Measurements from ENCODE around the gene NUDT4. TPM values are rescaled to one million over a fixed set of nuclear protein-coding genes. Genes with fewer than 3 reads are reported as not detected.

Gene NUDT4
- total RNA-seq, 1 experiment from 2014 or later, result 93.8 TPM

DNA sequence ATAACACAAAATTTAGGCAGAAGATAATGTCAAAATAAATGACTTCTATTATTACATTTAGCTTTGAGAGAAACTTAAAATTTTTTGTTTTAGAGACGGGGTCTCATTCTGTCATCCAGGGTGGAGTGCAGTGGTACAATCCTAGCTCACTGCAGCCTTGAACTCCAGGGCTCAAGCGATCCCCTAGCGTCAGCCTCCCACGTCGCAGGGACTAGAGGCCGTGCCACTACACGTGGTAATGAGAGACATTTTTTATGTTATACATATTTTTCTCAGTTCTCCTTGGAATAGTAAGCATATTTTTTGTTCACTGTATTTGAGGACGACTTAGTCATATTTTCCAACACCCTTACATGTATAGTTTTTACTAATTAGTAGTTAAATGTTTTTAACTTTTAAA lies 21.5 kb upstream of the NUDT4 start:
- TF ChIP-seq, protein P1, sequence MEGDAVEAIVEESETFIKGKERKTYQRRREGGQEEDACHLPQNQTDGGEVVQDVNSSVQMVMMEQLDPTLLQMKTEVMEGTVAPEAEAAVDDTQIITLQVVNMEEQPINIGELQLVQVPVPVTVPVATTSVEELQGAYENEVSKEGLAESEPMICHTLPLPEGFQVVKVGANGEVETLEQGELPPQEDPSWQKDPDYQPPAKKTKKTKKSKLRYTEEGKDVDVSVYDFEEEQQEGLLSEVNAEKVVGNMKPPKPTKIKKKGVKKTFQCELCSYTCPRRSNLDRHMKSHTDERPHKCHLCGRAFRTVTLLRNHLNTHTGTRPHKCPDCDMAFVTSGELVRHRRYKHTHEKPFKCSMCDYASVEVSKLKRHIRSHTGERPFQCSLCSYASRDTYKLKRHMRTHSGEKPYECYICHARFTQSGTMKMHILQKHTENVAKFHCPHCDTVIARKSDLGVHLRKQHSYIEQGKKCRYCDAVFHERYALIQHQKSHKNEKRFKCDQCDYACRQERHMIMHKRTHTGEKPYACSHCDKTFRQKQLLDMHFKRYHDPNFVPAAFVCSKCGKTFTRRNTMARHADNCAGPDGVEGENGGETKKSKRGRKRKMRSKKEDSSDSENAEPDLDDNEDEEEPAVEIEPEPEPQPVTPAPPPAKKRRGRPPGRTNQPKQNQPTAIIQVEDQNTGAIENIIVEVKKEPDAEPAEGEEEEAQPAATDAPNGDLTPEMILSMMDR (conservative IDR thresholded peaks at IDR 0.05; ENCODE audit: low read depth, low read length), result no peak
- TF ChIP-seq EZH2 (IDR thresholded peaks at IDR 0.05; ENCODE audit: borderline replicate concordance, low read depth, low read length, poor library complexity, severe bottlenecking), result no peak
- ChIA-PET CTCF (no interaction called here), POLR2A (ENCODE audit: low non-redundant PET) (no interaction called here)
- H3K4me3 ChIP-seq (ENCODE audit: low read depth, low read length, poor library complexity, severe bottlenecking), result no peak overlapping the region
- no peak overlapping the region for H3K27ac ChIP-seq (ENCODE audit: low read depth, low read length, poor library complexity, severe bottlenecking)
- DNase-seq (ENCODE audit: low spot score), result no peak
- H3K9me3 ChIP-seq (ENCODE audit: low read depth, low read length, poor library complexity, severe bottlenecking), result no peaks in the 10 kb centered on the region
- intact Hi-C loops (cut with micrococcal nuclease; ENCODE audit: unreplicated experiment), result no loop called here
- H3K4me1 ChIP-seq (ENCODE audit: insufficient read depth, low read length, poor library complexity, severe bottlenecking), result no peaks in the 10 kb centered on the region
- no peaks in the 10 kb centered on the region for H3K36me3 ChIP-seq (ENCODE audit: insufficient read depth, low read length, poor library complexity, severe bottlenecking)
- BruUV-seq (replicated peaks), result no TSS peak
- H3K27me3 ChIP-seq (replicated peaks; ENCODE audit: insufficient read depth, low read depth, low read length, poor library complexity), result no peaks in the 10 kb centered on the region

DNA sequence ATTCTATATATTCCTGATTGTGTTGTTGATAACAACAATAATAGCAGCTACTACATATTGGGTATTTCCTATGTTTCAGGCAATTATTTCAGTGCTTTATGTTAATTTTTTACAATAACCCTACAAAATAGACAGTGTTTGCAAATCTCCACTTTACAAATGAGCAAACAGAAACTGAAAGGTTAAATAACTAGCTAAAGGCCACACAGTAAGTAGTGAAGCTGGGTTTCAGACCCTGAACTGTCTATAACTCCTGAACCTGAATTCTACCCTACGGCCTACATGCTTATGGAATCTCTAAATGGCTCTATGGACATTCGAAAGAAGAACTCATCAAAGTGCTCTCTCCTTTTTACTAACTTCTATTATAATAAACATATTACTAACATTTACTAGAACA lies 19.7 kb upstream of the NUDT4 start:
- Histone ChIP-seq H3K27ac (ENCODE audit: low read depth, low read length, poor library complexity, severe bottlenecking) (no peak overlapping the region), H3K36me3 (ENCODE audit: insufficient read depth, low read length, poor library complexity, severe bottlenecking) (no peaks in the 10 kb centered on the region), H3K9me3 (ENCODE audit: low read depth, low read length, poor library complexity, severe bottlenecking) (no peaks in the 10 kb centered on the region), H3K4me1 (ENCODE audit: insufficient read depth, low read length, poor library complexity, severe bottlenecking) (no peaks in the 10 kb centered on the region), H3K27me3 (replicated peaks; ENCODE audit: insufficient read depth, low read depth, low read length, poor library complexity) (no peaks in the 10 kb centered on the region), H3K4me3 (ENCODE audit: low read depth, low read length, poor library complexity, severe bottlenecking) (no peak overlapping the region)
- ChIA-PET CTCF (no interaction called here), POLR2A (ENCODE audit: low non-redundant PET) (no interaction called here)
- DNase-seq (ENCODE audit: low spot score), result no peak
- BruUV-seq (replicated peaks), result no TSS peak
- TF ChIP-seq EZH2 (IDR thresholded peaks at IDR 0.05; ENCODE audit: borderline replicate concordance, low read depth, low read length, poor library complexity, severe bottlenecking), result no peak
- TF ChIP-seq, protein P1 (conservative IDR thresholded peaks at IDR 0.05; ENCODE audit: low read depth, low read length), result no peak
- intact Hi-C loops (cut with micrococcal nuclease; ENCODE audit: unreplicated experiment), result no loop called here

DNA sequence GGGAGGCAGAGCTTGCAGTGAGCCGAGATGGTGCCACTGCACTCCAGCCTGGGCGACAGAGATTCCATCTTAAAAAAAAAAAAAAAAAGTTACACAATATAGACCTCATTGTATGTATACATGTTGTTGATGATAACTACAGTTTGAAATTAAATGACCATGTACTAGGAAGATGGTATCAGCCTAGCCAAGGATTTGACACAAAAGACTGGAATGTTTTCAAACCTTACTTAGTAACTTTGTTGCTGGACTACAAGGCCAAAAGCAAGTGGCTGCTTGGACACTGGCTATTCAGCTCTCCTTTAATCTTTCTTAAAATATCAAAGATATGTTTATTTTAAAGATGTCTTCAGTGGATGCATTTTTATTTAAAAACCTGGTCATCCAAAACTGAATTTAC lies 18.9 kb upstream of the NUDT4 start:
- H3K36me3 ChIP-seq (ENCODE audit: insufficient read depth, low read length, poor library complexity, severe bottlenecking), result no peaks in the 10 kb centered on the region
- CTCF ChIA-PET, result no interaction called here
- BruUV-seq (replicated peaks), result no TSS peak
- no peaks in the 10 kb centered on the region for H3K27me3 ChIP-seq (replicated peaks; ENCODE audit: insufficient read depth, low read depth, low read length, poor library complexity)
- intact Hi-C loops (cut with micrococcal nuclease; ENCODE audit: unreplicated experiment), result no loop called here
- H3K4me3 ChIP-seq (ENCODE audit: low read depth, low read length, poor library complexity, severe bottlenecking), result no peak overlapping the region
- no peaks in the 10 kb centered on the region for H3K4me1 ChIP-seq (ENCODE audit: insufficient read depth, low read length, poor library complexity, severe bottlenecking)
- H3K27ac ChIP-seq (ENCODE audit: low read depth, low read length, poor library complexity, severe bottlenecking), result no peak overlapping the region
- TF ChIP-seq EZH2 (IDR thresholded peaks at IDR 0.05; ENCODE audit: borderline replicate concordance, low read depth, low read length, poor library complexity, severe bottlenecking), result no peak
- TF ChIP-seq, protein P1 (conservative IDR thresholded peaks at IDR 0.05; ENCODE audit: low read depth, low read length), result no peak
- DNase-seq (ENCODE audit: low spot score), result no peak
- POLR2A ChIA-PET (ENCODE audit: low non-redundant PET), result no interaction called here
- no peaks in the 10 kb centered on the region for H3K9me3 ChIP-seq (ENCODE audit: low read depth, low read length, poor library complexity, severe bottlenecking)
